ENCODE results near the gene NAGK. TPM values are rescaled to one million over a fixed set of nuclear protein-coding genes. Genes with fewer than 3 reads are reported as not detected.
"Not testable (repeated sequence)": the region's sequence is repeated elsewhere in the genome, so short reads cannot be mapped to it uniquely, and the experiment has no call there.

NAGK gene
- 166 TPM for total RNA-seq

GRCh38 chr2:71068218-71069035 is at the start of gene NAGK:
TSS of gene NAGK (plus strand) at chr2:71068648. CDS start at chr2:71068684, 36 bp downstream.
- peak; percentile 97 for DNase-seq (ENCODE audit: low spot score)

- DNase-seq (ENCODE audit: low spot score) = not testable (repeated sequence)
Measured at GRCh38 chr2:71019989-71020388, 48.5 kb upstream of the NAGK start.

GRCh38 chr2:71021394-71021793 is 47.1 kb upstream of the NAGK start:
- DNase-seq (ENCODE audit: low spot score) = not testable (repeated sequence)

- DNase-seq (ENCODE audit: low spot score) = peak; percentile 69
Measured at GRCh38 chr2:71023553-71024243, 44.8 kb upstream of the NAGK start.

- DNase-seq (ENCODE audit: low spot score) = not testable (repeated sequence)
Measured at GRCh38 chr2:71036296-71036695, 32.2 kb upstream of the NAGK start.

GRCh38 chr2:71042287-71042686 is 26.2 kb upstream of the NAGK start:
- DNase-seq (ENCODE audit: low spot score) = no peak

GRCh38 chr2:71043531-71044407 is 24.7 kb upstream of the NAGK start:
- DNase-seq (ENCODE audit: low spot score) = no peak

- no peak for DNase-seq (ENCODE audit: low spot score)
Measured at GRCh38 chr2:71045151-71045550, 23.3 kb upstream of the NAGK start.

GRCh38 chr2:71045865-71046548 is 22.4 kb upstream of the NAGK start:
- DNase-seq (ENCODE audit: low spot score) = no peak

- no peak for DNase-seq (ENCODE audit: low spot score)
Measured at GRCh38 chr2:71048096-71048495, 20.4 kb upstream of the NAGK start.

GRCh38 chr2:71049704-71050360 is 18.6 kb upstream of the NAGK start:
- peak; percentile 61 for DNase-seq (ENCODE audit: low spot score)

GRCh38 chr2:71055206-71055740 is 13.2 kb upstream of the NAGK start:
- not testable (repeated sequence) for DNase-seq (ENCODE audit: low spot score)

GRCh38 chr2:71060211-71060610 is 8.2 kb upstream of the NAGK start:
- DNase-seq (ENCODE audit: low spot score) = no peak

GRCh38 chr2:71060871-71061270 is 7.6 kb upstream of the NAGK start:
- no peak for DNase-seq (ENCODE audit: low spot score)

GRCh38 chr2:71063216-71063615 is 5.2 kb upstream of the NAGK start:
- no peak for DNase-seq (ENCODE audit: low spot score)

- no peak for DNase-seq (ENCODE audit: low spot score)
Measured at GRCh38 chr2:71064110-71064611, 4.3 kb upstream of the NAGK start.

- DNase-seq (ENCODE audit: low spot score) = no peak
Measured at GRCh38 chr2:71064754-71065621, 3.5 kb upstream of the NAGK start.

GRCh38 chr2:71066856-71067255 is 1.6 kb upstream of the NAGK start:
- no peak for DNase-seq (ENCODE audit: low spot score)

- no peak for DNase-seq (ENCODE audit: low spot score)
Measured at GRCh38 chr2:71067567-71068217, 756 bp upstream of the NAGK start.

Data from ureter (tissue), 1 donor.